ENCODE results near the gene GNA15.

DNA sequence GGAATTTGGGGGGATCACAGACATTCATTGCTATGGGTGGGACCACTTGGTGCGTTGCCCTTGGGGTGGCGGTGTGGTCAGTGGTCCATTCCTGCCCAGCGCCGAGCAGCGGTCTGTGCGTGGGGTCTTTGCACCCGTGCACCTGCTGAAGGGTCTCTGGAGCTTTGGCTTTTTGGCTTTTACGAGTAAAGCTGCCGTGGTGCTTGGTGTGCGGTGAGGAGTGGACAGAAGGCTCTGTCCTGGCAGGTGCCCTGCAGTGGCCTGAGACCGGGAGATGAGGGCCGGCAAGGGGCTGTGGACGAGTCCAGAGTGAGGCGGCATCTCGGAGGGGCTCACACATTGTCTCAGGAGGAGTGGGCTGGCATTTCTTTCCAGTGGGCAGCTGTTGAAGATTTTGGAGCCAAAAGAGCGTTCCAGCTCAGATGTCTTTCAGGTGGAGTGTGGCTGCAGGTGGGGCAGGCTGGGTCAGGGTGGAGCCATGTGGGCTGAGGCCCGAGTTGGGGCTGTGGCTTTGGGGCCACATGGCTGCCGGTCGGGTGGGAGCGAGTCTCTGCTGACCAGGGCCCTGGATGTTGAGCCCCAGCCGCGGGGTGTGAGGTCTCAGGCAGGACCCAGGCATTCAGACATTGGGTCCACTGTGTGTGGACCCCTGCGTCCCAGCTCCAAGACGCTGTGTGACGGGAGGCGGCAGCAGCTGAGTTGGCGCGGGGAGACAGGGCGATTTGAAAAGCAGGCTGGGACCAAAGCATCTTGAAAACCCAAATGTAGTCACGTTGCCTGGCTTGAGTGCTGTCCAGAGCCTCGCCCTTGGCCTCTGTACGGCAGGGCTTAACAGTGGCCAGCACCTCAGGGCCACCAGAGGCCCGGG, 30.0 kb upstream of the GNA15 start:
- TF ChIP-seq POLR2A (IDR thresholded peaks at IDR 0.05; ENCODE audit: low read length) (no peak), GATA1 (IDR thresholded peaks at IDR 0.05; ENCODE audit: low read depth, low read length) (no peak)

Data from erythroblast (primary cell).